SK-N-SH (cell line): ENCODE data around the gene PEX11G. TPM values are rescaled to one million over a fixed set of nuclear protein-coding genes. Genes with fewer than 3 reads are reported as not detected.

ENCODE experiments used
- CTCF ChIA-PET: fragments of 300-600, 350-600 bp; formaldehyde crosslinking; extraction: SDS; loops from one replicate; lab custom pipeline; 2021; lab: Yijun Ruan, JAX
- POLR2A ChIA-PET: fragments of 350-600 bp; sonication (Branson Sonifier 250); formaldehyde crosslinking; extraction: SDS; loops from one replicate; lab custom pipeline; 2020; ENCODE audit warnings: antibody characterized with exemption, inconsistent platforms; lab: Yijun Ruan, JAX
- DNase-seq: peaks from one replicate; pipeline ENCODE4 v3.0.0; 2012
- H2AFZ ChIP-seq: fragments of 200-600 bp; sonication (generic); 2 replicates; pipeline ENCODE4 v1.8.1; 2016; ENCODE audit warnings: antibody characterized with exemption, mild to moderate bottlenecking, low read depth
- H3F3A ChIP-seq: fragments of 200-600 bp; sonication (generic); replicated peaks from 2 replicates; pipeline ENCODE3; 2016; ENCODE audit warnings: antibody characterized with exemption, mild to moderate bottlenecking; ENCODE audit not compliant: insufficient read depth
- H3K27ac ChIP-seq, 2 experiments: fragments of 200-500 bp in 1 of 2; fragments of 200-600 bp in 1 of 2; sonication (Bioruptor generic) in 1 of 2; sonication (generic), shearing (Covaris generic) in 1 of 2; 2 replicates each; pipeline versions ENCODE4 v1.5.1 to v1.6.1; 2014 to 2016; ENCODE audit warnings: low read depth in 2 of 2, inconsistent platforms in 1 of 2, low read length in 1 of 2, mild to moderate bottlenecking in 1 of 2, mixed read lengths in 1 of 2
- H3K27me3 ChIP-seq: fragments of 200-600 bp; sonication (generic), shearing (Covaris generic); 2 replicates; pipeline ENCODE4 v1.6.1; 2016; ENCODE audit warnings: mixed run types; ENCODE audit not compliant: insufficient read depth
- H3K36me3 ChIP-seq, 2 experiments: fragments of 200-500 bp in 1 of 2; fragments of 200-600 bp in 1 of 2; sonication (Bioruptor generic) in 1 of 2; sonication (generic) in 1 of 2; replicated peaks in 1 of 2; 2 replicates each; pipeline versions ENCODE3 to v1.5.1; 2014 to 2016; ENCODE audit warnings: low read length in 1 of 2, mild to moderate bottlenecking in 1 of 2; ENCODE audit not compliant: insufficient read depth in 2 of 2, control insufficient read depth in 1 of 2
- H3K4me1 ChIP-seq, 2 experiments: fragments of 200-500 bp in 1 of 2; fragments of 200-600 bp in 1 of 2; sonication (Bioruptor generic) in 1 of 2; sonication (generic), shearing (Covaris generic) in 1 of 2; 2 replicates each; pipeline versions ENCODE4 v1.5.1 to v1.6.1; 2014 to 2016; ENCODE audit warnings: low read depth in 1 of 2, low read length in 1 of 2, mixed run types in 1 of 2; ENCODE audit not compliant: insufficient read depth in 2 of 2, control insufficient read depth in 1 of 2
- H3K4me2 ChIP-seq: fragments of 200-600 bp; sonication (generic), shearing (Covaris generic); 2 replicates; pipeline ENCODE4 v1.6.1; 2017; ENCODE audit warnings: mixed run types
- H3K4me3 ChIP-seq, 2 experiments: fragments of 200-500 bp in 1 of 2; fragments of 200-600 bp in 1 of 2; sonication (Bioruptor generic) in 1 of 2; sonication (generic), shearing (Covaris generic) in 1 of 2; 2 replicates each; pipeline versions ENCODE4 v1.5.1 to v1.8.1; 2014 to 2016; ENCODE audit warnings: low read depth in 2 of 2, inconsistent platforms in 1 of 2, low read length in 1 of 2, mild to moderate bottlenecking in 1 of 2, mixed read lengths in 1 of 2, moderate library complexity in 1 of 2
- H3K79me2 ChIP-seq: fragments of 200-600 bp; sonication (generic); 2 replicates; pipeline ENCODE4 v1.8.1; 2017; ENCODE audit warnings: mild to moderate bottlenecking; ENCODE audit not compliant: insufficient read depth
- H3K9ac ChIP-seq: fragments of 200-600 bp; sonication (generic); 2 replicates; pipeline ENCODE4 v1.6.1; 2017; ENCODE audit warnings: mixed run types
- H3K9me2 ChIP-seq: fragments of 200-600 bp; sonication (generic); 2 replicates; pipeline ENCODE4 v1.6.1; 2017; ENCODE audit warnings: mixed run types
- H3K9me3 ChIP-seq: fragments of 200-600 bp; sonication (generic); 2 replicates; pipeline ENCODE4 v1.6.1; 2017; ENCODE audit warnings: mixed run types, mild to moderate bottlenecking, moderate library complexity
- H4K20me1 ChIP-seq: fragments of 200-600 bp; sonication (generic); 2 replicates; pipeline ENCODE4 v1.6.1; 2017; ENCODE audit warnings: mild to moderate bottlenecking, mixed run types; ENCODE audit not compliant: insufficient read depth
- CHD2 ChIP-seq: fragments of 150-350 bp; IDR thresholded peaks from 2 replicates; pipeline ENCODE4 v1.6.1; 2018; ENCODE audit warnings: low read length; ENCODE audit not compliant: partially characterized antibody
- FOSL2 ChIP-seq: IDR thresholded peaks from 2 replicates; pipeline ENCODE4 v1.4.0; 2012; ENCODE audit warnings: low read depth, mild to moderate bottlenecking, moderate library complexity, borderline replicate concordance
- FOXJ3 ChIP-seq: sonication (generic); formaldehyde crosslinking; IDR thresholded peaks from 2 replicates; pipeline ENCODE4 v1.5.1; 2020; ENCODE audit warnings: mild to moderate bottlenecking, missing genetic modification reagents
- FOXM1 ChIP-seq: IDR thresholded peaks from 2 replicates; pipeline ENCODE4 v1.4.0; 2012; ENCODE audit warnings: low read depth, mild to moderate bottlenecking
- JUND ChIP-seq: IDR thresholded peaks from 2 replicates; pipeline ENCODE4 v1.4.0; 2012
- NFIC ChIP-seq: IDR thresholded peaks from 2 replicates; pipeline ENCODE4 v1.4.0; 2012; ENCODE audit warnings: borderline replicate concordance
- NRF1 ChIP-seq: IDR thresholded peaks from 2 replicates; pipeline ENCODE4 v1.6.1; 2012; ENCODE audit warnings: low read depth, mild to moderate bottlenecking, low read length
- POLR2AphosphoS5 ChIP-seq: IDR thresholded peaks from 2 replicates; pipeline ENCODE4 v1.6.1; 2012; ENCODE audit warnings: low read depth, low read length
- RCOR1 ChIP-seq: fragments of 150-350 bp; IDR thresholded peaks from 2 replicates; pipeline ENCODE4 v1.6.1; 2017; ENCODE audit warnings: antibody characterized with exemption, low read length
- RFX5 ChIP-seq: IDR thresholded peaks from 2 replicates; pipeline ENCODE4 v1.6.1; 2012; ENCODE audit warnings: mild to moderate bottlenecking, improper control_type of control experiment, low read length
- RXRA ChIP-seq: IDR thresholded peaks from 2 replicates; pipeline ENCODE4 v1.4.0; 2012; ENCODE audit warnings: low read depth, mild to moderate bottlenecking, borderline replicate concordance
- SMC3 ChIP-seq: IDR thresholded peaks from 2 replicates; pipeline ENCODE4 v1.6.1; 2012; ENCODE audit warnings: low read depth, low read length, improper control_type of control experiment
- TAF1 ChIP-seq: IDR thresholded peaks from 2 replicates; pipeline ENCODE4 v1.6.1; 2012; ENCODE audit warnings: low read depth, mild to moderate bottlenecking, low read length, moderate library complexity, borderline replicate concordance
- TCF12 ChIP-seq: IDR thresholded peaks from 2 replicates; pipeline ENCODE4 v1.4.0; 2012
- USF1 ChIP-seq: IDR thresholded peaks from 2 replicates; pipeline ENCODE4 v1.4.0; 2012; ENCODE audit warnings: low read depth, borderline replicate concordance
- YY1 ChIP-seq: IDR thresholded peaks from 2 replicates; pipeline ENCODE4 v1.4.0; 2012; ENCODE audit warnings: low read depth, mild to moderate bottlenecking
- WGBS: methylation state at CpG from one replicate; pipeline ENCODE4 v1.1.6; 2017; ENCODE audit warnings: low lambda C conversion rate; 5-methylcytosine and 5-hydroxymethylcytosine counted together
- polyA plus RNA-seq, 3 experiments: library from polyadenylated mRNA; depleted of rRNA; stranded (reverse); fragments of >200 nt; gene quantifications; 2 replicates each; pipeline ENCODE4 v1.2.3, GENCODE V29; 2012
- TF ChIP-seq, protein P1 (sequence below): fragments of 150-350 bp; IDR thresholded peaks from 2 replicates; pipeline ENCODE4 v1.6.1; 2016; ENCODE audit warnings: mild to moderate bottlenecking, low read depth, low read length
- TF ChIP-seq, protein P2 (sequence below): fragments of 150-350 bp; IDR thresholded peaks from 2 replicates; pipeline ENCODE4 v1.6.1; 2017; ENCODE audit warnings: antibody characterized with exemption, low read length, low read depth, borderline replicate concordance
- TF ChIP-seq, protein P3 (sequence below): IDR thresholded peaks from 2 replicates; pipeline ENCODE4 v1.4.0; 2012; ENCODE audit warnings: low read depth

The PEX11G gene
- polyA plus RNA-seq, 1 of the 3 experiments (the other 2 are of a cell fraction), result 6.1 TPM

GRCh38 chr19:7533925-7534480 lies 45.2 kb upstream of the PEX11G start:
- CTCF ChIA-PET, result interaction anchor here (1.0 to 5.0 kb wide), 2 partner anchors 12 to 184 kb away, joined by 3 to 25 read pairs; partner anchors contain the start of gene MCOLN1
- TF ChIP-seq, protein P1, sequence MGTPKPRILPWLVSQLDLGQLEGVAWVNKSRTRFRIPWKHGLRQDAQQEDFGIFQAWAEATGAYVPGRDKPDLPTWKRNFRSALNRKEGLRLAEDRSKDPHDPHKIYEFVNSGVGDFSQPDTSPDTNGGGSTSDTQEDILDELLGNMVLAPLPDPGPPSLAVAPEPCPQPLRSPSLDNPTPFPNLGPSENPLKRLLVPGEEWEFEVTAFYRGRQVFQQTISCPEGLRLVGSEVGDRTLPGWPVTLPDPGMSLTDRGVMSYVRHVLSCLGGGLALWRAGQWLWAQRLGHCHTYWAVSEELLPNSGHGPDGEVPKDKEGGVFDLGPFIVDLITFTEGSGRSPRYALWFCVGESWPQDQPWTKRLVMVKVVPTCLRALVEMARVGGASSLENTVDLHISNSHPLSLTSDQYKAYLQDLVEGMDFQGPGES, result no peak
- TF ChIP-seq RFX5 (no peak), RXRA (no peak), FOXJ3 (CRISPR knock-in tag) (no peak), POLR2AphosphoS5 (peak; percentile 39; the same call in 1 of the 2 replicates), CHD2 (peak; percentile 69), NFIC (no peak), NRF1 (no peak), RCOR1 (no peak), FOSL2 (no peak), YY1 (peak; percentile 98), FOXM1 (no peak), TAF1 (no peak), TCF12 (no peak), USF1 (peak; percentile 23; the same call in 1 of the 2 replicates), SMC3 (no peak), JUND (no peak)
- TF ChIP-seq, protein P2, sequence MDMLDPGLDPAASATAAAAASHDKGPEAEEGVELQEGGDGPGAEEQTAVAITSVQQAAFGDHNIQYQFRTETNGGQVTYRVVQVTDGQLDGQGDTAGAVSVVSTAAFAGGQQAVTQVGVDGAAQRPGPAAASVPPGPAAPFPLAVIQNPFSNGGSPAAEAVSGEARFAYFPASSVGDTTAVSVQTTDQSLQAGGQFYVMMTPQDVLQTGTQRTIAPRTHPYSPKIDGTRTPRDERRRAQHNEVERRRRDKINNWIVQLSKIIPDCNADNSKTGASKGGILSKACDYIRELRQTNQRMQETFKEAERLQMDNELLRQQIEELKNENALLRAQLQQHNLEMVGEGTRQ, result no peak
- TF ChIP-seq, protein P3, sequence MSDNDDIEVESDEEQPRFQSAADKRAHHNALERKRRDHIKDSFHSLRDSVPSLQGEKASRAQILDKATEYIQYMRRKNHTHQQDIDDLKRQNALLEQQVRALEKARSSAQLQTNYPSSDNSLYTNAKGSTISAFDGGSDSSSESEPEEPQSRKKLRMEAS, result peak; percentile 83
- Histone ChIP-seq H3K79me2 (peaks cover 7% of the 10 kb centered on the region), H3K27me3 (no peaks in the 10 kb centered on the region), H4K20me1 (no peaks in the 10 kb centered on the region), H3K4me1 (peaks cover 0 to 15% of the 10 kb centered on the region in 2 experiments; a peak in 2 of 4 replicates), H3K4me2 (peak overlapping the region; percentile 94), H3K27ac (peak overlapping the region; percentile 87 to 92), H3K9me3 (no peaks in the 10 kb centered on the region), H3K9ac (peak overlapping the region; percentile 82), H3K4me3 (peak overlapping the region; percentile 85 to 94), H2AFZ (peak overlapping the region; percentile 94), H3K9me2 (no peaks in the 10 kb centered on the region), H3F3A (no peaks in the 10 kb centered on the region), H3K36me3 (peaks cover 13 to 15% of the 10 kb centered on the region in 2 experiments)
- POLR2A ChIA-PET, result interaction anchor here (1.4 to 3.5 kb wide), 2 partner anchors 11 to 51 kb away, joined by 3 to 16 read pairs; partner anchors contain the start of gene MCOLN1
- DNase-seq, result peak; percentile 95
- WGBS, result under 1% methylated on average over 30 of the region's 41 CpGs
